DMS153 treated with DMSO at 0.1 percent for 48 hours (cell line): Measurements from ENCODE around the gene ZNF365.
"Not testable (repeated sequence)": the region's sequence is repeated elsewhere in the genome, so short reads cannot be mapped to it uniquely, and the experiment has no call there.

Source experiments
- DNase-seq: peaks from one replicate; lab custom pipeline; 2025; ENCODE audit not compliant: unreplicated experiment; lab: John Stamatoyannopoulos, UW

Gene ZNF365

DNA sequence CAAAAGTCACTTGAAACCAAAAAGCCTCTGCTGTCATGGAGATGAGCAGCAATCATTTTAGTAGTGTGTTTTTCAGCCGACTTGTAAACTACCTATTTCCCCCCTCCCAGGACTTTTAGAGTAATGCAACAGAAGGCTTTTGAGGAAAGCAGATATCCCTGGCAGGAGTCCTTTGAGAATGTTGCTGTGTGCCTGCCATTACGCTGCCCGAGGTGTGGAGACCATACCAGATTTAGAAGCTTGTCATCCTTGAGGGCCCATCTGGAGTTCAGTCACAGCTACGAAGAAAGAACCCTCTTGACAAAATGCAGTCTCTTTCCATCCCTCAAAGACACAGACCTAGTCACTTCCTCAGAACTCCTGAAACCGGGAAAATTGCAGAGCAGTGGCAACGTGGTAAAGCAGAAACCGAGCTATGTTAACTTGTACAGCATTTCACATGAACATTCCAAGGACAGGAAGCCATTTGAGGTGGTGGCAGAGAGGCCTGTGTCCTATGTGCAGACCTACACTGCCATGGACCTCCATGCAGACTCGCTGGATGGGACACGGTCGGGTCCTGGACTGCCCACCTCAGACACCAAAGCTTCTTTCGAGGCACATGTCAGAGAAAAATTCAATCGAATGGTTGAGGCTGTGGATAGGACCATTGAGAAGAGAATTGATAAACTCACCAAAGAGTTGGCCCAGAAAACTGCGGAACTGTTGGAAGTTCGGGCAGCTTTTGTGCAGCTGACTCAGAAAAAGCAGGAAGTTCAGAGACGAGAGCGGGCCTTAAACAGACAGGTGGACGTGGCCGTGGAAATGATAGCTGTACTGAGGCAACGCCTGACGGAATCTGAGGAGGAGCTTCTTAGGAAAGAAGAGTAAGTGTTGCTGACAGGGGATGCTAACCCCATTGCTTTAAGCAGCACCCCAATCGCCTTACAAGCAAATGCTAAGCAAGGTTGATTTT, 2.2 kb downstream of the ZNF365 start:
- DNase-seq = no peak

DNA sequence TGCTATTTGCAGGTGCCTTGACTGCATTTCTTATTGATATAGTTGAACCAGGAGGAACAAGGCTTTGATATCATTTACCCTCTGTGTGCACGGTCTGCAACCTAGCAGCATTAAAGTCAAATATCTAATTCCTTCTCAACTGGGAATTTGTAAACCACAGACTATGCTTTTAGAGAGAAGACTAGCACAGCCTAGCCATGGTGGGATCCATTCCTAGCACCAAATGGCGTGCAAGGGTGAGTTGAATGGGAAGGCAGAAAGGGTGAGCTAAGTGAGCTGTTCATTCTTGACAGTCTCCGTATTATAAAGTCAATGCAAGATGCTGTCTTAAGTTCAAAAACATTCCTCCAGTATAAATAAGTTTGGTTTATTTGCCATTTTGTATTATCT, 2.9 kb downstream of the ZNF365 start:
- DNase-seq = no peak

DNA sequence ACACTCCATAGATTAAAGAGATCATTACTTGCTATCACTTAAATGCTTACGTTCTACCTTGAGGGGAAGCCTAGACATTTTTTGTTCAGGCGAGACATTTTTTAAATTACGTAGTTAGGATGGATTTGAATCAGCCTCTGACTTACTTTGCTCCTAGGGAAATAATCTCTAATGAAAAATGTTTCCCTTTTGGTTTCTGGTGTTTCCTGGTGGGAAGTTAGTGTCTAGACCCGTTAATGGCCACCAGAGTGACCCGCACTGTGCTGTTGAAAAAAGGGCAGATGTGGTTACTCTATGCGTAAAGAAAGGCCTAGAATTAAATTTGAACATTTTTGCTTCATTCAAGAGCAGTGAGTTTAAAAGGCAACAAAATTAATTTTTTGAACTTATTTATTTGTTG, 3.8 kb downstream of the ZNF365 start:
- no peak for DNase-seq

DNA sequence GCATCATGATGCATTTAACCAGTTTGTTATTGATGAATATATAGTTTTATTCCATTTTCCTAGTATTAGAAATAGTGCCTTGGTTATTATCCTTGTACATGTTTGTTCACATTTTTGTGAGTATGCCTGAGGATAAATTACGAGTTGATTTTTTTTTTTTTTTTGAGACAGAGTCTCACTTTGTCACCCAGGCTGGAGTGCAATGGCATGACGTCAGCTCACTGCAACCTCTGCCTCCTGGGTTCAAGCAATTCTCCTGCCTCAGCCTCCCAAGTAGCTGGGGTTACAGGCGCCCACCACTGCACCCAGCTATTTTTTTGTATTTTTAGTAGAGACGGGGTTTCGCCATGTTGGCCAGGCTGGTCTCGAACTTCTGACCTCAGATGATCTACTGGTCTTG, 4.7 kb downstream of the ZNF365 start:
- DNase-seq = not testable (repeated sequence)

DNA sequence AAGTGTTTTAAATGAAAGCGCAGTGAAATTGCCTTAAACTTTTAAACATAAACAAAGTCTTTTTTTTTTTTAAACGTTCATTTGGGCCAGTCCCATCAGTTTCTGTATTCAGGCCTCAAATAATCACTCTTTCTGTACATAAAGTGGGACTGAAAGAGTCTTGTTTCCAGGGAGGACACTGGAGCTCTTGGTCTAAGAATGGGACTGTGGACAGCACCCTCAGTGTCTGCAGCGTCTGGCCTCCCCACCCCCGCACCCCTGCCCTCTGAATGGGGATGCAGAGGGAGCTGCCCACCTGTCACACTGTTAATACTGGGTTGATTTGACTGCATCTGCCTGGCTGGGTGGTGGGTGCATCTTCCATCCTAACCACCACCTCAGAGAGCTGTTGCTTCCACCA, 5.2 kb downstream of the ZNF365 start:
- DNase-seq = no peak

DNA sequence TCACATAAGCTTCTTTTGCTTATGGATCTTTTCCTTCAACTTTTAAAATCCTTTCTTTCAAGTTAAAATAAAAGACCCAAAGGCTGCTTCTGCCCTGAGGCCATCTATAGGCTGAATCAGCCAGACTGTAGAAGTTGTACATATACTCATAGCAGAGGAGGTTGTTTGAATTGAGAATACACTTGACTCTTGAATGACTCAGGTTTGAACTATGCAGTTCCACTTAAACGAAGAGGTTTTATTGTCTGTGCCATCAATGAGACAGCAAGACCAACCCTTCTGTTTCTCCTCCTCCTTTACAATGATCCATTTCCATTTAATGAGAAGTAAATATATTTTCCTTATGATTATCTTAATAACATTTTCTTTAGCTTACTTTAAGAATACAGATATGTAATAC, 5.8 kb downstream of the ZNF365 start:
- no peak for DNase-seq

DNA sequence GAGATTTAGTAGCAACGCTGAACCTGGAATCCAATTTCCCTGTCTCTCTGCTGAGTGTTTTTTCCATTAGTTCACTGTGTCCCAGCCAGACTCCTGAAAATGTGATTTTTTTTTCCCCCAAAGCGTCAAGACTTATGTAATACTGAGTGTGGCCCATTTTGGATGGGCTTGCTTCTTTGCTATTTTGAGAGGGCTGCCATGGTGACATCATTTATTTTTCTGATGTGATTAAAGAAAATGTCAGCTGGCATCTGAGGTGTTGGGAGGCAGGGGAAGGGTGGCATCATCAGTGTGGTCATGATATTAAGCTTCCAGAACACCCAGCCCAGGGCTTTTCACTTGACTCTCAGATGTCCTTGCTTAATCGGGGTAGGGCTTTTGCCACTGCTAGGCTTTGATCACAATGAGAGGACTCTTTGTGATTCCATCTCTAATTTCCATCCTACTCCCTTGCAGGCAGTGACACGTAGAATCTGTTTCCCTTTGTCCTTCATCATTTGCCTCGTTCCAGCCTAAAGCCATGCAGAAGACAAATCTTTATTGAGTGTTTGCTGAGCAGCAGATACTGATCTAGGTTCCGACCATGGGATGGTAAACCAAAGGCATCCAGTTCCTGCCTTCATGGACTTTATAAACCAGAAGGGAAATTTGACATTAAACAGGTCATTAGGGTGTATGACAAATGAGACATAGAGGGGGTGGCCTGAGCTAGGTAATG, 7.4 kb downstream of the ZNF365 start:
- DNase-seq = no peak

DNA sequence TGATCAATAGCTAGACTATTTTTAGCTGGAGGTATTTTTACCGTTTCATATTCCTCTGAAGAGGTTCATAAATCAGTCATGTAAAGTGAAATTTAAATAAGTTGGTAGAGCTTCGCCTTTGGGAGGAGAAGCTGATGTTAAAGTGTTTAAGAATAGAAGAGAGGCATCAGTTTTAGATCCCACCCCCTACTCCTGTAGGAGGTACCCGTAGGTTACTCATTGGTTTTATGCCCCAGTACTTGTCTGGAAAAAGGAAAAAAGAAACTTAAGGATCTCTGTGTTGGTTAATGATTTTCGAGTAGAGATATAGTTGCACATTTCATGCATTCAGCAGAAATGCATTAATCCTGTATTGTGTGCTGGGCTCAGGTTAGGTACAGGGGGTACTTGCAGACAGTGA, 8.7 kb downstream of the ZNF365 start:
- no peak for DNase-seq

DNA sequence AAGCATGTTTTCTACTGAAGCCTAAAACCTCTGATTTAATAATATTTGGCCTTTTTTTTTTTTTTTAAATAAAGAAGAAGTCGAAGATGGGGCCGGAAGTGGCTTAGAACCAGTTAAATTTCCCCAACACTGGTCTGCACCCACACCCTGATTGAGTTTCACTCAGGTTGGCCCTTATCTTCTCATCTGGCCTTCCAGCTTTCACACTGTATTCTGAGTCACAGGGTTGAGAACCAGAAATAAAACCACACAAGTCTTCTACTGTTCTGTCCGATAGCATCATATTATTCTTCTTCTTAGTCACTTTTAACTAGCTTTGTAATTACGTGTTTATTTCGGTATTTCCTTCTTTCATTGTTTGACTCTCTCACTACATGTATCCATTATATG, 9.9 kb downstream of the ZNF365 start:
- no peak for DNase-seq

DNA sequence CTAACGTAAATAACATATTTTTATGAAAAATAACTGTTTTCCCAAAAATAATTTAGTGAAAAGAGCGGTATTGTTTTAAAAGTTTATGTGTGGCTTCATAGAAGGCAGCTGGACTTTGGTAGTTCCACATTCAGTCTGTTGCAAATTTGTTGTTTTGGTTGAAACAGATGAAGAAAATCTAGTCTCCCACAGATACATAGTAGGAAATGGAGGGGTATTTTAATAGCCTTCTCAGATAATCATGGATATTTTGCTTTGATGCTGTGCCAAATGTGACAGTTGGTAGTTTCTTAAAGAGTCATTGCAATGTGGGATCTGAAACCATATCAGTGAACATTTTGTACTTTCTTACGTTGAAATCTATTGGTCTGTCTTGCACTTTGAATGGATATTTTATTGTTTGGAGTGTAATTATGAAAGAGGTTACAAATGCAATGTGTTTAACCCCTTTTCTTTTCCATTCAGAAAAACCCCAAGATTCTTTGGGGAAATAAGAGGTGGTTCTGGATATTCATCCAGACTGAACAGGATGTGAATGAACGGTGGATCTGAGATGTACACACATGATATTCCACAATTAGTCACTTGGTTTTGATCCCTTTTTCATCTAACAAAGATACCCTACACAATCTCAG, 10.4 kb downstream of the ZNF365 start:
- no peak for DNase-seq

DNA sequence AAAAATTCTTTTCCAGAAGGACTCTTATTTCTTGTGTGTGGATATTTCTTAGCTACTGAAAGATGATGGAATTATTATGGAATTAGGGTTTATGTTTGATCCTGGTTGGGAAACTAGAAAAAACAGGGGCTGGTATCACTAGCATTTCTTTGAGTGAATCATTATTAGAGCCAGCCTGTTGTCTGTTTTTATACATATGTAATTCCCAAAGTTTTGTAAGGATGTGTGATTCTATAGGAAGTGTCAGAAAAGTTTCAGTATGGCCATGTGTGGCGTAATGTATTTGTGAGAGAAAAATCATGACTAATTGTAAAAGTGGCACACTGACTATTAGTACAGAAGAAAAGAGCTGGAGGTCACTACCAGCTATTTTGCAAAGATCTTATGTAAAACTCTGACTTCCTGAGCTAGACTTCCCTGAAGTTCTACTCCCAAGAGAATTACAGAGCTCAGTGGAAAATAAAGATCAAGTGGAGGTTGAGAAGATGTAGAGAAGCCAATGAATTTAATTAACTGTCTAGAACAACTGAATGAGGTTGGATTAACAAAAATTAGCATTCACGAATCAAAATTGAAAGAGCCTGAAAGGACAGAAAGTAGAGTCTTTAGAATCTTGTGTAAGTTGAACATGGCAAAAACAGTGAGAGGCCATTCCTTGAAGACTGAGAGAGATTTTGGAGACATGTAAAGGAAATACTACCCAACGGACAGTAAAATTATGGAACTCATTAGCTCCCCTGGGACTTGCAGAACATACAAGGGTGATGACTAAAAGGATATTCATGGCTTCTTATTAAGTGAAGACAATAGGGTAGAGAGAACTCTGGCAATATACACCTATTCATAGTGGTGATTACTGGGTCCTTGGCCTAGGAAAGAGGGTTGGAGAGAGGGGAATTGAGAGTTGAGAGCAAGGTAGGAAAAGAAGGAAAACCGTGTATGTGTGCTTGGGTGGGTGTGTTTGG, 12.5 kb downstream of the ZNF365 start:
- DNase-seq = no peak

DNA sequence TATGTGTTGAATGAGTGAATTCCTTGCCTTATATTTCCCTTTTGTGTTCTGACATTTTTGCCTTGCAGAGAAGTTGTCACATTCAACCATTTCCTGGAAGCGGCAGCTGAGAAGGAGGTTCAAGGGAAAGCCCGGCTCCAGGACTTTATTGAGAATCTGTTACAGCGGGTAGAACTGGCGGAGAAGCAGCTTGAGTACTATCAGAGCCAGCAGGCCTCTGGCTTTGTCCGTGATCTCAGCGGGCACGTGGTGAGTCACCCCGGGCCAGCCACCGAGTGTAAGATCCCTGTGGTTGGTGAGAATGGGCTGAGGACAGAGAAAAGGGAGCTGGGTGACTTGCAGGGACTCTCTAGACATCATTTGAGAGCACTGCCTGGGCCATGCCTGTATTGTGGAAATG, 14.2 kb downstream of the ZNF365 start:
- no peak for DNase-seq

DNA sequence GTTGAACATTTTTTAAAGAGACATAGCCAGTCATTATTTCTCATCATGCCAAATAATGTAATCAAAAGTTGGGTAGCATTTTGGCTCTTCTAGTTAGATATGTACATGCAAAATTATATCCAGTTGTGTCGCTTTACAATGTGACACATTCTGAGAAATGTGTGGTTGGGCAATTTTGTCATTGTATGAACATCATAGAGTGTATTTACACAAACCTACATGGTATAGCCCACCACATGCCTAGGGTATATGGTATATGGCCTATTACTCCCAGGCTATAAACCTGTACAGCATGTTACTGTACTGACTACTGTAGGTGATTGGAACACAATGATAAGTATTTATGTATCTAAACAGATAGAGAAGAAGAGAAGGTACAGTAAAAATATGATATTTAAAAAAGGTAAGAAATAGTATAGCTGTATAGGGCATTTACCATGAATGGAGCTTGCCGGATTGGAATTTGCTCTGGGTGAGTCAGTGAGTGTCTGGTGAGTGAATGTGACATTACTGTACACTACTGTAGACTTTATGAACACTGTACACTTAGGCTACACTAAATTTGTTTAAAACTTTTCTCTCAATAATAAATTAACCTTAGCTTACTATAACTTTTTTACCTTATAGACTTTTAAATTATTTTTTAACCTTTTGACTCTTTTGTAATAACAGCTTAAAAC, 16.5 kb downstream of the ZNF365 start:
- DNase-seq = no peak

DNA sequence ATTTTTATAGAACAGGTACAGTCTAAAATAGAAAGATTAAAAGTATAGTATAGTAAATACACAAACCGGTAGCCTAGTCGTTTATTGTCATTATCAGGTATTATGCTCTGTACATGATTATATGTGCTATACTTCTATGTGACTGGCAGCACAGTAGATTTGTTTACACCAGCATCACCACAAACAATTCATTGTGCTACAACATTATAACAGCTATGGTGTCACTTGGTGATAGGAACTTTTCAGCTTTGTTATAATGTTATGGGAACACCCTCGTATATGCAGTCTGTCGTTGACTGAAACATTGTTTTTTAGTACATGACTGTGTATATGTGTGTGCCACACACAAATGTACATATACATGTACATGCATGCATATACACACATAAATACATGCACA, 19.1 kb downstream of the ZNF365 start:
- no peak for DNase-seq

DNA sequence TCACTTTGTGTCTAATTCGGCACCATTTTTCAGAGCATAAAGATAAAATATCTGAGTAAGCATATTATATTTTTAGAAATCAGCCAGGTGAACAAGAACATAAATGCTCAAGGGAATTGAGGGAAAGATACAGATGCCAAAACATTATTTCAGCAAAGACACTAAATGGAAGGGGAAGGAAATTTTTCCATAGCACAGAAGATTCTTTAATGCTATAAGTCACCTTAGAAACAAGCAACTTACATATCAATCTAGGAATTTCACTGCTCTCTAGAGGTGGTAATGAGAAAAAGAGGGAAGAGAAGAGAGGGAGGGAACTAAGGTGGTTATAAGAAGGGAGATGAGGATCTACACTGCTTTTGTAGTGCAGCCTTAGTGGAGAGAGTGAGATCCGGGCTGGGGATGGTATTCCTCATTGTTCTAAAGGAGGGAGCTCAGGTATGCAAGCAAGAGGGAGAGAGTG, 20.4 kb downstream of the ZNF365 start:
- no peak for DNase-seq

DNA sequence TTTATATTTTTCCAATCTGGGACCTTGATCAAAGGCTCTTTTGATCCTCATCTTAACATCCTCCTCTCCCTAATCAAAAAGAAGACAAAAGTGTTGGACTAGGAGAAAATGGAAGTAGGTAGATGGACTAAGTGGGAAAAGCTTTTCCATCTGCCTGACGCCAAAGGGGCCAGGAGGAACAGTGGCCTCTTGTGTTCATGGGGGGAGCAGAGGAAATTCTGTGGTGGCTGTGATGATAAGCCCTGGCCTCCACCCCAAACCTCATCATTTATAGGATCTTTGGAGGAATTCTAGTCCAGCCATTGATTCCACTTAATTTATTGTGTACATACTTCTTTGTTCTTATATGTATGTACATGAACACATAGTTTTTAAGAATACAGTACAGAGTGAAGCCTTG, 21.7 kb downstream of the ZNF365 start:
- no peak for DNase-seq

DNA sequence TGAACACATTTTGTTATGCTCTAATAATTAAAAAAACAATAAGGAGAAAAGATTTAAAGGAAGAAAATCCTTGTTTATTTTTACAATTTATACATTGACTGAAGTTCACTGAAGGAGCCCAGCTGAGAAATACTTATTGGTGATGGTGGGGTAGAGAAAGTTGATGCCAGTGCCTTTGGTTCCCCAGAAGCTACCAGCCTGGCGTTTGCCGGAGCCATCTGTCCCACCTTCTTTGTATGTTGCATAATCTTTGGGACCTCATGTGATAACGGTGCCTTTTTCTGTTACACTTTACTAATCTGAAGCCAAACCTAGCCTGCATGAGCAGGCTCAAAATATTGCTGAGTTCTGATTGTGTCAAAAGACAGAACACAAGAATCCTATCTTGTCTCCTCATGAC, 22.7 kb downstream of the ZNF365 start:
- DNase-seq = no peak

DNA sequence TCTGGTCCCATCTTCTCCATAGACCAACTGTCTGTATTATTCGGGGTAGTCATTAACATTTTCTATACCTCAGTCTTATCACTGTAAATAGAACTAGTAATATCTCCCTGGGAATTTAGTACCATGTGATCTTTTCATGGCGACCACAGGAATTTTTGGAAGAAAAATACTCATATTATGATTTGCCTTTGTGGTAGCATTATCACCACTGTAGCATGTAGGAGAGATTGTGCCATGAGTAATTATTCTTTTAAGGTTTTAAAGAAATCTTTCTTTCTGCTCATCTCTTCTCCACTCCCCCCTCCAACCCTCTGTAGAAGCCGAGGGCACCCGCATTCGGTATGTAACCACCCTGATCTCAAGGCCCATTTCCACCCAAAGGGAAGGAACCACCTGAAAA, 25.0 kb downstream of the ZNF365 start:
- DNase-seq = no peak

DNA sequence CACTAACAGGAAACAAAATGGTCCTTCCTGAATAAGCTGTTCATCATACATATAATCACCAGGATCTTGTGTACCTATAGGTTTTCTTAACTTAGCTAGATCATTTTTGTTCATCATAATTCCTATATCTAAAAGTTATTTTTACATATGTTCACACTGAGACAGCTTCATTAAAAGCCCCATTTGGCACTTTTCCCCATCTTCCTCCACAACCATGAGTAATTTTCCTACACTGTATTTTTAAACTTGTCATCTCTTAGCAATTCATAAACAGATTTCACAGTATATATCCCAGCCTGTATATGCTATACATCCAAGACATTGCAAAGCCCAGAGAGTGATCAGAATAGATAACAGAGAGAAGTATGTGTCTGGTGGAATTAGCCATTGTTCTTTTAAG, 28.3 kb downstream of the ZNF365 start:
- no peak for DNase-seq

DNA sequence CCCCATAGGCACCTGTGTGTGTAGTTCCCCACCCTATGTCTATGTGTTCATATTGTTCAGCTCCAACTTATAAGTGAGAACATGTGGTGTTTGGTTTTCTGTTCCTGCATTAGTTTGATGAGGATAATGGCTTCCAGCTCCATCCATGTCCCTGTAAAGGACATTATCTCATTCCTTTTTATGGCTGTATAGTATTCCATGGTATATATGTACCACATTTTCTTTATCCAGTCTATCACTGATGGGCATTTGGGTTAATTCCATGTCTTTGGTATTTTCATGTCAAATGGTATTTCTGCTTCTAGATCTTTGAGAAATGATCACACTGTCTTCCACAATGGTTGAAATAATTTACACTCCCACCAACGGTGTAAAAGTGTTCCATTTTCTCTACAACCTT, 36.4 kb downstream of the ZNF365 start:
- not testable (repeated sequence) for DNase-seq
